DMS153 (cell line): ENCODE data around the gene METTL9.
"Not testable (repeated sequence)": the region's sequence is repeated elsewhere in the genome, so short reads cannot be mapped to it uniquely, and the experiment has no call there.

Experiments used
- DNase-seq: peaks from one replicate; lab custom pipeline; 2025; lab: John Stamatoyannopoulos, UW

Gene METTL9

DNA sequence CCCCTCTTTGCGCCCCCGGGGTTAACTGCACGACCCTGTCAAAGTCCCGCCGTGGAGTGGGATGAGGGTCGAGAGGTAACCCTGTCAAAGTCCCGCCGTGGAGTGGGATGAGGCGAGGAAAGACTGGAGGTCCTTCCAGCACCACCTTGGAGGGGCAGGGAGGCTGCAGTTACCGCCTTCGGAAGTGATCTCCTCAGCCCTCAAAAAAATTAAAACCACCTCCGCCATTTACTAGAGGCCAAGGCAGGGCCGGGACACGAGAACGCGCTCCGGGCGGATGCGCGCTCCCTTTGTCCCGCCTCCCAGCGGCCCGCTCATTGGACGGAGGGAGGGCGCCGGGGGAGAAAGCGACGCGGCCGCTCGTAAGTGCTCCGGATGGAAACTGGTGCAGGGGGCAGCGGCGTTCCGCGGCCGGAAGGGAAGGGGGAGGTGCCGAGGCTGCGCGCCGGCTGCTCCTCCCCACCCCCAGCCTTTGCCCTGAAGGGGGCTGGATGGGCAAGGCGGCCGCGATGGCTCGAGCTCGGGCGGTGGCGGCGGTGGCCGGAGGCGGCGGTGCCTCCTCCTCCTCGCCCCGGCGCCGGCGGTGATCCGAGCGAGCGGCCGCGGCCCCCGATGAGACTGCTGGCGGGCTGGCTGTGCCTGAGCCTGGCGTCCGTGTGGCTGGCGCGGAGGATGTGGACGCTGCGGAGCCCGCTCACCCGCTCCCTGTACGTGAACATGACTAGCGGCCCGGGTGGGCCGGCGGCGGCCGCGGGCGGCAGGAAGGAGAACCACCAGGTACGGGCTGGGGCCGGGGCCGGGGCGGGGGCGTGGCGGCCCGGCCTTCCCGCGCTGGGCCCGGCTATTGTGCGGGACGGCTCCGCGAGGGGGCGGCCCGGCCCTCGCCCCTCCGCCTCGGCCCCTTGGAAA, at the start of gene METTL9:
METTL9 (plus strand) TSS at position 456 of the 909 bp plus-strand sequence; CDS start at position 613, 157 bp downstream.
- DNase-seq: peak; percentile 93

DNA sequence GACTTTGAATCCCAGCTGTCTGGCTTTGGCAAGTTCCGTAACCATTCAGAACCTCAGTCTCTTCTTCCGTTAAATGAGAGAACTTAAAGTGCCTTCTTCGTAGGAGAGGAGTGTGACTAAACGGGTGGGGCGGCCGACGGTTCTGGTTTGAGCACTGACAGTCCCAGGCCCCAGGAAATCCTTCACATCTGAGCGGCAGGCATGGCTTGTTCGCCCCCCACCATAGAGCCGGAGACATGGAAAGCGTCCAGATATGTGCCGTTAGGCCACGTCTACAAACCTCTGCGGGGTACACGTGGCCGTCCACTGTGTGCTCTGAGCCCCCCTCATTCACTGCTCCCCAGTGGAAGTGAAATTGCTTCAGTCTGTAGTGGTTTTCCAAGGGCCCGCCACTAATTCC, 49.4 kb upstream of the METTL9 start:
- DNase-seq: not testable (repeated sequence)

DNA sequence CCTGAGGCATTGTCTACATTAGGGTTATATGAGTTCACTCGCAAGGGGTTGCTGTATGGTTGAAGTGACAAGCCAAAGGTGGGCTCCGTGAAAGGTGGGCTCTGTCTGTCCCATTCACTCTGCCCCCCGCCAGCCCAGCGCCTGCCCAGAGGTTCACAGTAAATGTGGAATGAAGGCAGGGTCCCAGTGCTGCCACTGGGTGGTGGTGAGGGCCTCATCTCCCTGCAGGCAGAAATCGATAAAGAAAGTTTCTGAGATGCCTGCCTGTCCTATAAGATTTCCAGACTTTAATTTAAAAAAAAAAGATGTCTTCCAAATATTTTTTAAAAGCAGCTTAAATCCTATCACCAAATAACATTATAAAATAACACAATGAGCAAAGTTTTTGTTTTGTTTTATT, 48.9 kb upstream of the METTL9 start:
- not testable (repeated sequence) for DNase-seq

DNA sequence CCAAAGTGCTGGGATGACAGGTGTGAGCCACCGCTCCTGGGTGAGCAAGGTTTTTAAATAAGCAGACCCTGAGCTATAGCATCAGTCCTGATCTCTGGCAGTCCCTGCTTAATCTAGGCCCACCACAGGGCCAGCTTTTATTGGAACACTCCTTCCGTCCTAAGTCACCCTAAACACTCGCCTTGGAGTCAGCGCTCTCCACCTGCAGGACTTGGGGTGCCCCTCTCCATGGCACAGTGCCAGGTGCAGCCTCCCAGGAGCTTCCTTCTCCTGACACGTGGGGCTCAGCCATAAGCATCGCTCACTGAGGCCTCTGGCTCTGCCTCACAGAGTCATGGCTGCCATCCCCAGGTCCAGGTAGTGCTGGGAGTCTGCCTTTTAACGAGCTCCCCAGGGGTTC, 48.3 kb upstream of the METTL9 start:
- DNase-seq: not testable (repeated sequence)

DNA sequence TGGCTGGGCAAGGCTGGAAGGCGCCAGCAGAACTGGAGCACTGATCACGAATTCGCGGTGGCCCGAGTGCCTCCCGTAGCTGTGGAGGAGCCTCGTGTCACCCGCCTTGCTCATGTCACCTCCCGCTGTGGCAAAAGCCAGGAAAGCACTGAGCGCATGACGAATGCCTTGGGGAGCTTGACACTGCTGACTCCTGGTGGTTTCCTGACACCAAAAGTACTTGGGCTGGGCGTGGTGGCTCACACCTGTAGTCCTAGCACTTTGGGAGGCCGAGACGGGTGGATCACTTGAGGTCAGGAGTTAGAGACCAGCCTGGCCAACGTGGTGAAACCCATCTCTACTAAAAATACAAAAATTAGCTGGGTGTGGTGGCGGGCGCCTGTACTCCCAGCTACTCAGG, 47.8 kb upstream of the METTL9 start:
- DNase-seq: not testable (repeated sequence)

DNA sequence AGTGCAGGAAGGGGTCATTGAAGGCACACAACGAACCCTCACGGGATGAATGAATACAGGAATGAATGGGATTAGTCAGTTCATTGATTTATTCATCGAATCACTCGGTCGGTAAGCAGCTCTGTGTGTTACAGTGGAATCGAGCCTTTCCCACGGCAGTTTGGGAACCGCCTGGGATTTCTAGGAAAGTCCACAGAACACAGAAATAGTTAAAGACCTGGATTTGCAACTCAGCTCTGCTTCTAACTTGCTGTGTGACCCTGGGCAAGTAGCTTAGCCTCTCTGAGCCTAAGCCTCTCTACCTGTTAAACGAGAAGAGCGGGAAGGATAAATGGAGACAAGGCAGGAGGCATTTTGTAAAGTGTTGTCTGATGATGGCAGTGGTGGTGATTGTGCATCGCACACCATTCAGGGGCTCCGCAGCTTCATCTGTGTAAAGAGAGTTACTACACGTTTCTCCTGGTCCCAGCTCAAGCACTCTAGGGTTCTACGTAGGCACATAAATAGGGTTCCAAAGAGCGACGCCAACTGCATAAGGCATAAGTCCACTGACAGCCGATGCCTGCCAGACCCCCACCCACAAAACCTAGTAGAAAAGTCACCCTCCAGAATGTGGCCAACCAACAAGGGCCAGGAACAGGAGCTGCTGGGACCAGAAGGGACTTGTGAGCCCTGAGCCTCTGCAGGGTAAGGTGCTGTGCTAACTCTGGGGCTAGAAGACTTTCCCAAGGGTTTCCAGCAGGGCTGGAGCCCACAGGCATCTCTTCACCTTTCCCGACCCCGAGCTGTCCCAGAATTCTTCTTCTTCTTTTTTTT, 45.7 kb upstream of the METTL9 start:
- DNase-seq: not testable (repeated sequence)

DNA sequence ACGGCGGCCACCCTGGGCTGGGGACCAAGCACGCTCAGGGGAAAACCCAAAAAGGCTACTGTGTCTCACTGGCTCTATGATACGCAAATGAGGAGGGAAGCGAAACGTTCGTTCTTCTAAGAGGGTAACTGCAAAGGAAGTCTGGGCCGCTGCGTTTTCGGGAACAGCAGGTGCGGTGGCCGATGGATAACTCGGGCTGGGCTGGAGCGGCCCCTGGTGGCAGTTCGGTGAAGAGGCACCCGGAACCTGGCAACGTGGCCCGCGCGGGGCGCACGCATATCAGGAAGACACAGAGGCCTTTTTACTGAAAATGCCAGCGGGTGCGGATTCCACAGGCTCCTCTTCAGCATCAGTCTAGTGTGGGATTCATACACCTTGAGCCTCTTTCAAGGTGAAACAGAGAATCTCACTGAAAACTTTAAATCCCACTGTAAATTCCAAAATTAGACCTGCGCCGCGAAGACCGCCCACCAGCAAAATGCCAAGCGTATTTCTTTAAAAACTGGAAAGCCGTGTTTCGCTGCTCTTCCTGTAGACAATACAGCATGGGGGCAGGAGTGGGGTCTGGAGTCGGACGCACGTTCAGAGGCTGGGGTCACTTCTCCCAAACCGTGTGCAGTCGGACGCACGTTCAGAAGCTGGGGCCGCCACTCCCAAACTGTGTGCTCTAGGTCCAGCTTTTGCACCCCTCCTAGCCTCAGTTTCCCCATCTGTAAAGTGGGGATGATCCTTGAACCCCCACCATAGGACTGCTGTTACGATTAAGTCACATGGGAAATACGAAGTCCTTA, 44.4 kb upstream of the METTL9 start:
- DNase-seq: peak; percentile 52

DNA sequence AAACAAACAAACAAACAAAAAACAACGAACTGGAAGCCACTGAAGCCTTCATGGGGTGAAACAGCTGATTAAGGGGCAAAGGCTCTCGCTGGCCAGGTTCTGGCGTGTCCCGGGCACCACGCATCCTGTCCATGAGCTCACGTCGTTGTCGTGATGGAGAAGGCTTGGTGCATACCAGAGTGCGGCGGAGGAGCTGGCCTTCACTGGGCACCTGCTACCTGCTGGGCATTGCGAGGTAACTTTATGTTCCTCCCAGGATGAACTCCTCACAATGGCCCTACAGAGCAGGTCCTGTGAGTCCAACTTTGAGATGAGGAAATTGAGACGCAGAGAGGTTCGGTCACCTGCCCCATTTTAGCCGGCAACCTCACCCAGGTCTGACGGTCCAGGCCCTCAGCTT, 43.8 kb upstream of the METTL9 start:
- not testable (repeated sequence) for DNase-seq

DNA sequence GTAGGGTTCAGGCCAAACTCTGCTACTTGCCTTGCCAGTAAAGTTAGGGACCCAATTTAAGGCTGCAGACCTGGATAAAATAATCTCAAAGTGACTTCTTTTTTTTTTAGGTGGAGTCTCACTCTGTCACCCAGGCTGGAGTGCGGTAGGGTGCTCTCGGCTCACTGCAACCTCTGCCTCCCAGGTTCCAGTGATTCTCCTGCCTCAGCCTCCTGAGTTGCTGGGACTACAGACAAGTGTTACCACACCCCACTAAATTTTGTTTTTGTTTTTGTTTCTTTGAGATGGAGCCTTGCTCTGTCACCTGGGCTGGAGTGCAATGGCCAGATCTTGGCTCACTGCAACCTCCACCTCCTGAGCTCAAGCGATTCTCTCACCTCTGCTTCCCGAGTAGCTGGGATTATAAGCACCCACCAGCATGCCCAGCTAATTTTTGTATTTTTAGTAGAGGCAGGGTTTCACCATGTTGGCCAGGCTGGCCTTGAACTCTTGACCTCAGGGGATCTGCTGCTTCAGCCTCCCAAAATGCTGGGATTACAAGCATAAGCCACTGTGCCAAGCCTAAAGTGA, 43.3 kb upstream of the METTL9 start:
- DNase-seq: not testable (repeated sequence)

DNA sequence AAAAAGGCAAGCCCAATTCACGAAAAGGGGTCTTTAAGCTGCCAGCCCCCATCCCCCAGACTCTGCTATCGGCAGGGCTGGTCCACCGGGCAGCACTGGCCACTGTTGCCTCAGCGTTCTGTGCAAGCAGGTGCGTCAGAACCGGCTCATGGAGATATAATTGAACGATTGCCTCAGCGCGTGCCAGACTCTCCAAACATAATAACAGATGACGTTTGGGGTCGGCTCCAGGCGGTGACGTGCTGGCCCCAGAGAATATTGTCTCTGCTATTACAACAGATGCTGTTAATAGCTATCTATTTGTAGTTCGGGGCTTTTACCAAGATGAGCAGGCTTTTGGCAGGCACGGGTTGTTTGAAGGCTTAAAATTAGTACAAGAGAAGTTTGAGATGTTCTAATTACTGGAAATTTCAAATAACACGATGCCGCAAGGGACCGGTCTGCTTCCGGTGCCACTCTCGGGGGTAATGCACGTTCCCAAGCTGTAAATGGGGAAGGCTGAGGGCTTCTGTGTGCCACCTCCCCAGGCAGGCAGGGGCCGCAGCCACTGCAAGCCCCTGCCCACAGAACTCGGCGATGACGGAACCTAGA, 42.6 kb upstream of the METTL9 start:
- DNase-seq: peak; percentile 41

DNA sequence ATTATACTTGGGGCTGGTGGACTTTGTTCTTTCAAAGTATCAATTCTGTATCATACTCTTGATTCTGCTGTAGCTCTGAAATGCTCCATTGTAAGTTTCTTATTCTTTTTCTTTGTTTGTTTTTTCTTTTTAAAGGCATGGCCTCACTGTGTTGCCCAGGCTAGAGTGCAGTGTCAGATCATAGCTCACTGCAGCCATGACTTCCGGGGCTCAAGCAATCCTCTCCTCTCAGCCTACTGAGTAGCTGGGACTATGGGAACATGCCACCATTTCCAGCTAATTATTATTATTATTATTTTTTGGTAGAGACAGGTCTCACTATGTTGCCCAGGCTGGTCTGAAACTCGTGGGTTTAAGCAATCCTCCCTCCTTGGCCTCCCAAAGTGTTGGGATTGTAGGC, 38.9 kb upstream of the METTL9 start:
- DNase-seq: no peak

DNA sequence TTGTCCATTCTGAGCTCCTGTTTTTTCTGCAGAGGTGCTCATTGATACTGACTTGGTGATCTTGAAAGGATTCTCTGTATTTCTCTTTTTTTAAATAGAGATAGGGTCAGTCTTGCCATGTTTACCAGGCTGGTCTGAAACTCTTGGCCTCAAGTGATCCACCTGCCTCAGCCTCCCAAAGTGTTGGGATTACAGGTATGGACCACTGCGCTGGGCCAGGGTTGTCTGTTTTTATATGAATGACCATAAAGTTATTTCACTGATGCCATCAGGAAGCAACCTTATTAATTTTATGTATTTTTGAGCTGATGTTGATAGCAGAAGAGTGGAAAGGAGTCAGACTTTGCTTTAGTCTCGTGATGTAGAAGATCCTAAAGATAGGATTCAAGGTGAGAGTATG, 35.7 kb upstream of the METTL9 start:
- no peak for DNase-seq

DNA sequence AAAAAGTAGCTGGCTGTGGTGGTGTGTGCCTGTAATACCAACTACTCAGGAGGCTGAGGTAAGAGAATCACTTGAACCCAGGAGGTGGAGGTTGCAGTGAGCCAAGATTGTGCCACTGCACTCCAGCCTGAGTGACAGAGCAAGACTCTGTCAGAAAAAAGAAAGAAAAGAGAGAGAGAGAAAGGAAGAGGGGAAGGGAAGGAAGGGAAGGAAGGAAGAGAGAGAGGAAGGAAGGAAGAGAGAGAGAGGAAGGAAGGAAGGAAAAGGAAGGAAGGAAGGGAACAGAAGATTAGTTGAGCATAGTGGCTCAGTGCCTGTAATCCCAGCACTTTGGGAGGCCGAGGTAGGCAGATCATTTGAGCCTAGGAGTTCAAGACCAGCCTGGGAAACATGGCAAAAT, 35.0 kb upstream of the METTL9 start:
- DNase-seq: not testable (repeated sequence)

DNA sequence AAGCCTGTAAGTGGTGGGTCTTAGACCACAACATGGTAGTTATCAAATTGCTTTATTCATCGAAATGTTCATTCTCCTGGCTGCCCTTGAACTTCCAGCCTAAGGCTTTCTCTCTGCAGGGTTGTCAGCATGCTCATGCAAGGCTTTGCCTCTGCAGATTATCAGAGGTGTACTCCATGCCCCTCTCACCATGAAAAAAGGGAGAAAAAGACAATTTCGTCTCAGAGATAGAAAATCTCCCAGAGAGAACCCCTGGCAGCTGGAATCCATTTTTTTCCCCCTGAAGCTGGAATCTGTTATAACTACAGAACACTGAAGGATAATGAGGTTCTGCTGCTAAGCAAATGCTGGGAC, 33.9 kb upstream of the METTL9 start:
- no peak for DNase-seq

DNA sequence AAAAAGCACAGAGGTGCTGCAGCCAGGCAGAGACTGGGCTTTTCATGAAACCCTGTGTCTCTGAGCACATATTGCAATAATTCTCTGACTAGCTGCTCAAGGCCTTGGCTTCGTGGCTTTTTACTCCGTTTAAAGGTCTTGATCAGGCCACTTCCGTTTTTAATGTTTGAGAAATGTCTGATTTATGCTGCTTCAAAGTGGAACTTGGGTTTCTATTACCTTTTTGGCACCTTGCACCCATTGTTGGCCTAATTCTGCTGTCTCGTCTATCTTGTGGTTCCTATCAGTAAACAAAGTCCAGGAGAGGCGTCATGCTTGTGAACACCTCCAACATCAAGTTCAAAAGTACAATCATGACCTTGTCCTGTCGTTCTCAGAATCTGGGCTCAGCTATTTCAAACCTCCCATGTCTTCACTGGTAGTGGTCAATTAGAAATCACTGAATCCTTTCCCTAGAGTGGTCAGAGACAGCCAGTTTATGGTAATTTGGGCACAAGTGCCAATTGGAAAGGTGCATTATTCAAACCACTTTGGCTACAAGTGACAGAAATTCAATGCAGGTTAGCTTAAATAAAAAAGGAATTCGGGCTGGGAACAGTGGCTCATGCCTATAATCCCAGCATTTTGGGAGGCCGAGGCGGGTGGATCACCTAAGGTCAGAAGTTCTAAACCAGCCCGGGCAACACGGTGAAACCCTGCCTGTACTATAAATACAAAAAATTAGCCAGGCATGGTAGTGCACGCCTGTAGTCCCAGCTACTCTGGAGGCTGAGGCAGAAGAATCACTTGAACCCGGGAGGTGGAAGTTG, 33.3 kb upstream of the METTL9 start:
- no peak for DNase-seq

DNA sequence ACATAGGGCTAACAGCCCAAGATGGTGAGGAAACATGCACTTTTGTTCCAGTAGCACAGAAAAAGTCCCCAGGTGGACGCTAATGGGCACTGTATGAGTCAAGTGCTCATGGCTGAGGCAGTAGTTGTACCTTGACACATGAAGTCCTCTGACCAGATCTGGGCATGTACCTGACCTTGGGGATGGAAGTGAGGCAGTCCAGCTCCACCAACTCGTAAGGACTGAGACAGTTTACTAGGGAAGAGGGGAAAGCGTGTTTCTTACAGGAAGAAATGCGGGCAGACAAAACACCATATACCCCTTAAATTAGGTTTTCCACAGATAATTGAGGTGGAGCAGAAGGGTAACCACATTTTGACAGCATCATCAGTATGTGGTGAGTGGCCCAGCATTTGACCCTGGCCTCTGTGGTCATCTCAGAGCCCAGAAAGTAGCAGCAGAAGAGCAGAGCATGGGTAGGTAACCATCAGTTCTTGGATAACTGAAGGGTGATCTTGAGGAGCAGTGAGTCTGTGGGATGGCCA, 32.4 kb upstream of the METTL9 start:
- no peak for DNase-seq

DNA sequence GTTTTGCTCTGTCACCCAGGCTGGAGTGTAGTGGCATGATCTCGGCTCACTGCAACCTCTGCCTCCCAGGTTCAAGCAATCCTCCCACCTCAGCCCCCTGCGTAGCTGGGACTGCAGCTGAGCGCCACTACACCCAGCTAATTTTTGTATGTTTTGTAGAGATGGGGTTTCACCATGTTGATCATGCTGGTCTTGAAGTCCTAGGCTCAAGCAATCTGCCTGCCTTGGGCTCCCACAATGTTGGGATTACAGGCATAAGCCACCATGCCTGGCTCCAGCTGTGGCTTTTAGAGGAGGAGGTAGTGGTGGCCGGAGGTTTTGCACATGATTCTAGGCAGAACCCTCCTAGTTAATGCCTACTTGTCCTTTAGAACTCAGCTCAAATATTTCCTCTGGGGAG, 31.9 kb upstream of the METTL9 start:
- not testable (repeated sequence) for DNase-seq

DNA sequence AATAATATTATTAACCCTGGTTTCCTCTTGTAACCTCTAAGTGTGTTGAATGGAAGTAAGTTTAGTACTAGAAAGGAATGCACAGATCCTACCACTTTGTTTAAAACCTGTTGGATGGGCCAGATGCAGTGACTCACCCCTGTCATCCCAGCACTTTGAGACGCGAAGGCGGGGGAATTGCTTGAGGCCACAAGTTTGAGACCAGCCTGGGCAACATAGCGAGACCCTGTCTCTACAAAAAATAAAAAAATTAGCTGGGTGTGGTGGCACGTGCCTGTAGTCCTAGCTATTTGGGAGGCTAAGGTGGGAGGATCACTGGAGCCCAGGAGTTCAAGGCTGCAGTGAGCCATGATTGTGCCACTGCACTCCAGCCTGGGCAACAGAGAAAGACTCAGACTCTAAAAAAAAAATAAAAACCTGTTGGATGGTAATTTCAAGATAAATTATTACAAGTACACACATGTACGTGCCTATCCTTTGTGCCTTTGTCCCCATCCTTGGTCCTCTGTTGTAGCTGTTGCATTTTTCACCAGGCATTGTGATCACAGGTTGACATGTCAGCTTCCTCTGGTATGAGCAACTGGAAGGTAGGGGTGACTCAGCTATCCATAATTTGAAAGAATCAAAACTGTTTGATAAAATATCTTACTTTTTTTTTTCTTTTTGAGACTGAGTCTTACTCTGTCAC, 30.7 kb upstream of the METTL9 start:
- DNase-seq: no peak

DNA sequence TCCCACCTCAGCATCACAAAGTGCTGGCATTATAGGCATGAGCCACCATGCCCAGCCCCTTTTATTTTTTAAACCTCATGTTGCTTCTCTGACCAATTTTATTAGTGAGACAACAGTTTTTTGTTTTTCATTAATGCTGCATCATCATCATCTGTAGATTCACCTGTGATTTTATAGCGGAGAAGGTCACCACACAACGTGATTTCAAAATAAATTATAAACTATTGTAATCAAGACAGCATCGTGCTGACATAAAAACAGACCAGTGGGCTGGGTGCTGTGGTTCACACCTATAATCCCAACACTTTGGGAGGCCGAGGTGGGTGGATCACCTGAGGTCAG, 28.7 kb upstream of the METTL9 start:
- DNase-seq: no peak

DNA sequence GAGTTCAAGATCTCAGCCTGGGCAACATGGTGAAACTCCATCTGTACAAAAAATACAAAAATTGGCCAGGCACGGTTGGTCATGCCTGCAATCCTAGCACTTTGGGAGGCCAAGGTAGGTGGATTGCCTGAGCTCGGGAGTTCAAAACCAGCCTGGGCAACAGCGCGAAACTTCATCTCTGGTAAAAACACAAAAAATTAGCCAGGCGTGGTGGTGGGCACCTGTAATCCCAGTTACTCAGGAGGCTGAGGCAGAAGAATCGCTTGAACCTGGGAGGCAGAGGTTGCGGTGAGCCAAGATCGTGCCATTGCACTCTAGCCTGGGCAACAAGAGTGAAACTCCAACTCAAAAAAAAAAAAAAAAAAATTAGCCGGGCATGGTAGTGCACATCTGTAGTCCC, 25.9 kb upstream of the METTL9 start:
- not testable (repeated sequence) for DNase-seq
